AG20443 (cell line): Measurements from ENCODE around the gene RAD1.
"Not testable (repeated sequence)": the region's sequence is repeated elsewhere in the genome, so short reads cannot be mapped to it uniquely, and the experiment has no call there.

Experiments used
- DNase-seq: peaks from one replicate; pipeline ENCODE4 v3.0.0; 2012; ENCODE audit warnings: low spot score, mixed read lengths

RAD1 gene

GRCh38 chr5:34915139-34915855, at the start of gene RAD1, which contains the start of gene BRIX1:
RAD1 (minus strand) TSS chr5:34915504; CDS start chr5:34914892, 612 bp downstream.
BRIX1 (plus strand) TSS chr5:34915711; CDS start chr5:34915739, 28 bp downstream.
- DNase-seq = peak; percentile 94

DNA sequence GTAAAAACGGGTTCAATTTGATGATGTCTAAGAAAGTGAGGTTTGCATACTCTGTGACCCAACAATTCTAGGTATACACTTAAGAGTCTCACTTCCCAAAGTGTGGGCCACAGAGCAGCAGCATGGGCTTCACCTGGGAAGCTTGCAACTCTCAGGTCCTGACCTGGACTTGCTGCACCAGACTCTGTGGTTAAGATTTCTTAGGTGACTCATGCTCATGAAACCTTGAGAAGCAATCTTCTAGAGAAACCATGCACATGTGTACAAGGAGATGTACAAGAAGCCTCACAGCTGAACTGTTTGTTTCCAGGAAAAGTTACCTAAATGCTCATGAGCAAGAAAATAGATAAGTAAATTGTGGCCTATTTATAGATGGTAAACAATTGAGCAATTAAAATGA, 44.0 kb upstream of the RAD1 start:
- peak; percentile 22 for DNase-seq

DNA sequence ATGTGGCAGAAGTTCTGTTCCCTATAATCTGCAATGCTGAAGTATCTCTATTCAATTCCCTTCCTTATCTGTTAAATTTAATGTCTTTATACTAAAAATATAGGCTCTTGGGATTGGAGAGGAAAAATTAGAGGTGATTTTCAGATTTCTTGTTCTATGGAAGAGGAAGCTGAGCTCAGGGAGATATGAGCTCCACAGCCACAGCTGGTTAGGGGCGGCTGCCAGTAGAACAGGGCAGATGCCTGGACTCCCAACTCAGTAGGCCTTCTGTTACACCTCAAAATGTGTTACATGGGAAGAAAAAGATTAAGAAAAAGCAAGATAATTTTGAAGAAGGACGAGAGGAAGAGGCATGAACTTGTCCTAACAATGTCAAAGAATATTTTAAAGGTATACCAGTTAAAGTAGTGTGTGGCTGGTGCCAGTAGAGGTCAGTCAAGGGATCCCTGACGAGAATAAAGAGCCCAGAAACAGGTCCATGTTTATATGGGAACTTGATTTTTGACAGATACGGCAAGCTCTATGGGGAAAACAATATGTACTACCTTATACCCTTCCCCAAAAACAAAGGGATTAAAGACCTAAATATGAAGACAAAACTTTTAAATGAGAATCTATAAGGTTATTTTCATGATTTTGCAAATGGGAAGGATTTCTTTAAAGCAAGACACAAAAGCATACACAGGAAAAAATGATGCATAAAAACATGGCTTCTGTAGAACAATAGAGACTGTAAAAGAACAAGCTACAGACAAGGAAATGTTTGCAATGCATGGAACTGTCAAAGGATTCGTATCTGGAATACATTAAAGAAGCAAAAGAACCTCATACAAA, 42.8 kb upstream of the RAD1 start:
- peak; percentile 67 for DNase-seq

GRCh38 chr5:34957321-34957720, 42.0 kb upstream of the RAD1 start:
- DNase-seq = peak; percentile 21

DNA sequence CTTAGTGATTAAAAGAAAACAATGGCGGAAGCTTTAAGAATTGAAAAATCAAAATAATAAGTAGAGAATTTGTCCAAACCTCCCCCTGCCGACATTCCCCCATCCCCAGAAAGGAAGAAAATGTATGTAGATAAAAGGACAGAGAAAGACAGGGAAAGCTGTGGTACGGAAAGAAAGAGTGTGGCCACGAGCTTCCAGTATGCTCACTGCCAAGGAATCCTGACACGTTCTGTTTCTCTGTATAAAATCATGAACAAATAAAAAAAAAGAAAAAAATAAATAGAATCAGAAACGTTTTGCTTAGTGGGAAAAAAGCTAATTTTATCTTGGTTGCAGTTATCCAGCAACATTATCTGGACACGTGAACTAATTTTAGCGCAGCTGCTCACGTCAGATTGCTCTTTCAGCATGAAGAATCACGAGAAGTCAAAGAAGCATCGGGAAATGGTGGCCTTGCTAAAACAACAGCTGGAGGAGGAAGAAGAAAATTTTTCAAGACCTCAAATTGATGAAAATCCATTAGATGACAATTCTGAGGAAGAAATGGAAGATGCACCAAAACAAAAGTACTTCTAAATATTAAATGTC, 29.2 kb upstream of the RAD1 start:
- DNase-seq = no peak

- DNase-seq = no peak
These were observed 28.7 kb upstream of the RAD1 start for GRCh38 chr5:34944044-34944443.

DNA sequence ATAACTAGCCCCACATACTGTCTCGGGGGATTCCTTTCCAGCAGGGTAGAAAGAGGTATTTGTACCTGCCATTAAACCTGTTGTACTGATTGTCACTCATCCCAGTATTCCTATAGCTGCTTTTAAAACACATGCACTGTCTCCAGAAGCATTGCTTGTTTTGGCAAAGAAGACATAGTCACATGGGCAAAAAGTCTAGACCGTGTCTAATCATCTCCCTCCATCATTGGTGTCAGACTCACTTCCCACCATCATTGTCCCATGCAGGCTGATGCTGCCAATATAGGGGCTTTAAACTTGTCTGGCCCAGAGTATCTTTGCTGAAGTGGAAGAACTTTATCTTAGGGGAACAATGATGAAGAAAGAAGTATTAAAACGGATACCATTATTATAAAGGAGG, 26.6 kb upstream of the RAD1 start:
- DNase-seq = no peak

DNA sequence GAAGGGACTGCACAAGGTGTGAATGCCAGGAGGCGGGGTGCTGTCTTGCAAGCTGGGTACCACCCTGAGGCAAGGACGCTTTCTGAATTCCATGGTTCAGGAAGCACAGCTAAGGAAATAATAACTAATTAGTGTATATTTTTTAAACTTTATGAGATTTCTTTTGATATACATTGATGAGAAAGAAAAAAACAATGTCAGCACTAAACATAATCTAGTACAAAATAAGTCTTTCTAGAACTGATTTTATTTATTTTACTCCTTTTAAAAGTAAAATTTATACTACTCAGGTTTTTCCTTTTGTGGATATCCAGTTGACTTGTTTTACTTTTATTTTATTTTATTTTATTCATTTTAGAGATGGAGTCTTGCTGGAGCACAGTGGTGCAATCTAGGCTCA, 17.6 kb upstream of the RAD1 start:
- no peak for DNase-seq

- no peak for DNase-seq
These were observed 15.6 kb upstream of the RAD1 start for GRCh38 chr5:34930870-34931269.

DNA sequence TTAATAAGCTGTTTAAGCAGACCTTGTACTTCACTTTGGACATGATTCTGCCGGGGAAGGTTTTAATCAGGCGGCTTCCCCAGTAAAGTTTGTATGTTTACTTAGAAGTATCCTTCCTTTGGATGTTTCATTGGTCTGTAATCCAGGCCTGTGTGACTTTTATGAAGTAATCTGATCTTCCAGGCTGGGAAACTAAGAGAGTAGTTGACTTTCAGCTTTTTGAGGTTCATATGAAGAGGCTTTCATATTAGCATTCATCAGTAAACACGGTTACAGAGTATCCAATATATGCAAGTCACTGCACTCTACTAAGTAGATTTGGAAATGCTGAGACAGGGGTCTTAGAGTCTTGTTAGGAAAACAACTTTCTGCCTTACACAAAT, 15.1 kb upstream of the RAD1 start:
- peak; percentile 9 for DNase-seq

- peak; percentile 88 for DNase-seq
These were observed 14.6 kb upstream of the RAD1 start for GRCh38 chr5:34929720-34930461.

DNA sequence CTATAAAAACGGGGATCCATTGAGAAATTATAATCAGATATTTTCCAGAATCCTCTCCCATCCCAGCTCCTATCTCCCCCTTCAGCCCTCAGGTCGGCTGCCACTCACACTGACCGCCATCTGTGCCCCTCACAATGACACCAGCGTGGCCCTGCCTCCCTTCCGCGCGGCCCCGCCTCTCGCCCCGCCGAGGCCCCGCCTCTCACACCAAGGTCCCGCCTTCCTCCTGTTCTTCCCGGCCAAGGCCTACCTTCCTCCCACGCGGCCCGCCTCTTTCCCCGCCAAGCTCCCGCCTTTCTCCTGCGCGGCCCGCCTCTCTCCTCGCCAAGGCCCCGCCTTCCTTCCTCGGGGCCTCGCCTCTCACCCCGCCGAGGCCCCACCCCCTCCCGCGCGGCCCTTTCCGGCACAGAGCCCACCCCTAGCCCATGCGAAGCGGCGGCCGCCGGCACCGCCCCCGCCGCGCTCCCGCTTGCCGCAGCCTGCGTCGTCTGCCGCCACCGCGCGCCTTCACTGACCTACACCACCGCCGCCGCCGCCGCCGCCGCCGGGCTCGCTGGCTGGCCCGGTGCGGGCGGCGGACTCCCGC, 13.9 kb upstream of the RAD1 start, which contains the start of gene DNAJC21:
Gene DNAJC21 (plus strand): TSS at position 426 of the 586 bp plus-strand sequence. CDS start 261 bp downstream, outside the sequence.
- DNase-seq = peak; percentile 99

DNA sequence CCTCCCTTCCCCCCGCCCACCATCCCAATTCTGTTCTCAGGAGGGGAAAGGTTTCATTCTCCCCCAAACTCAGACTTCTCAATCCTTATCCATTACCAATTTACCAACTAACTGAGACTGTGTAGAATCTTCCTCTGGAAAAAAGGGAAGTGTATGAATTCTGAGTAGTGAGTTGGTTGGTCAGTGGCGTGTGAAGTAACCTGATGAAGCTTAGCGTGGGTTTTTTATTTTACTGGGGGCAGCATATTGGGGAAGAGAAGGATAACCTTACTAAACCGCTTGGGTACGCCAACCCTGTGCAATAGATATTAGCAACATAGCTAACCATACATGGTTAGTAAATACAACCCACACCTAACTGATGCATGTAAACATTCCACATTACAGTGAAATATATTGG, 13.0 kb upstream of the RAD1 start:
- DNase-seq = no peak

- no peak for DNase-seq
These were observed 12.5 kb upstream of the RAD1 start for GRCh38 chr5:34927785-34928184.

- no peak for DNase-seq
These were observed 11.1 kb upstream of the RAD1 start for GRCh38 chr5:34926318-34926888.

DNA sequence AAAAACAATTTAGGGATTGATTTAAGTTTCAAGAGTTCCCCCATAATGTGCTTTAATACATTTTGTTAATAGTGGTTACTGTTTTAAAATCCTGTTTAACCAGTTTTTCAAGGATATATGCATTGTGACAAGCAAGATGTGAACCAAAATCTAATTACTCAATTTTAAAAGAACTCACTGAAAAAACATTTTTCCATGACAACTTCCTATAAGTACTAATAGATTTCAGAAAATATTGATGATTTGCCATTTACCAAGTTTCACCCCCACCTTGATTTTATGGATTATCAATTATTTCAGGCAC, 9.1 kb upstream of the RAD1 start:
- DNase-seq = no peak

GRCh38 chr5:34923694-34924461, 8.6 kb upstream of the RAD1 start:
- DNase-seq = peak; percentile 63

GRCh38 chr5:34923256-34923655, 8.0 kb upstream of the RAD1 start:
- DNase-seq = not testable (repeated sequence)

DNA sequence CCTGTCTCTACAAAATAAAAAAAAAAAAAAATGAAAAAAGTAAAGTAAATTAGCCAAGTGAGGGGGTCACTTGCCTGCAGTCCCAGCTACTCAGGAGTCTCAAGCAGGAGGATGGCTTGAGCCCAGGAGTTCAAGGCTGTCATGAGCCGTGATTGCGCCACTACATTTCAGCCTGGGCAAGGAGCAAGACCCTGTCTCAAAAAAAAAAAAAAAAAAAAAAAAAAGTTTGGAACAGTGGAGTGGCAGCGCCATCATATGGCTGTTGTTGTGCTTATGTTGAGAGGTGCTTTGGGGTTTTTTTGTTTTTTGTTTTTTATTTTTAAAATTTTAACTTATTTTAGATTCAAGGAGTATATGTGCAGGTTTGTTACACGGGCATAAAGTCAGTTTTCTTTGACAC, 3.8 kb upstream of the RAD1 start:
- DNase-seq = no peak

- DNase-seq = no peak
These were observed 2.7 kb upstream of the RAD1 start for GRCh38 chr5:34918025-34918424.

DNA sequence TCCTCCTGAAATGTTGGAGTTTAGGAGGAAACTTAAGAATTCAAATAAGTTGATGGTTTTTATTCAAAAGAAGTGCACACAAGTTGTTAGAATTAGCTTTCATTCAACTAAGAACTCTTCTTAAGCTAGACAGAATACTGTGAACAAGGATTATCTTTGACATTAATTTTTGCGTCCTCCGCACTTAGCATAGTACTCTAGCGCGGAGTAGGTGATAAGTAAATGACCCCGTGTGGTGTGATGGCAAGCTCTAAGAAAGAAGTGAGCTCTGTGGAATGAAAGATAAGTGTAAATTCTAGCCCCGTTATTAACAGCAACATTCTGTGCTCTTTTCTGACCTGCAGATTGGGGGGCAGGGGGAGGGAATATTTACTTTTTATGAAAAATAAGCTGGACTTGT, 1.2 kb upstream of the RAD1 start:
- DNase-seq = no peak
